DMS114 treated with DMSO at 0.1 percent for 48 hours (cell line): ENCODE data around the gene SEMA3D.
"Not testable (repeated sequence)": the region's sequence is repeated elsewhere in the genome, so short reads cannot be mapped to it uniquely, and the experiment has no call there.

Source experiments
- DNase-seq: peaks from one replicate; lab custom pipeline; 2025; ENCODE audit not compliant: unreplicated experiment; lab: John Stamatoyannopoulos, UW

The SEMA3D gene

GRCh38 chr7:84999450-84999849 is 187.4 kb downstream of the SEMA3D start:
- DNase-seq, result no peak

GRCh38 chr7:84998665-84999064 is 188.2 kb downstream of the SEMA3D start:
- no peak for DNase-seq

GRCh38 chr7:84997626-84998025 is 189.2 kb downstream of the SEMA3D start:
- DNase-seq, result no peak

DNA sequence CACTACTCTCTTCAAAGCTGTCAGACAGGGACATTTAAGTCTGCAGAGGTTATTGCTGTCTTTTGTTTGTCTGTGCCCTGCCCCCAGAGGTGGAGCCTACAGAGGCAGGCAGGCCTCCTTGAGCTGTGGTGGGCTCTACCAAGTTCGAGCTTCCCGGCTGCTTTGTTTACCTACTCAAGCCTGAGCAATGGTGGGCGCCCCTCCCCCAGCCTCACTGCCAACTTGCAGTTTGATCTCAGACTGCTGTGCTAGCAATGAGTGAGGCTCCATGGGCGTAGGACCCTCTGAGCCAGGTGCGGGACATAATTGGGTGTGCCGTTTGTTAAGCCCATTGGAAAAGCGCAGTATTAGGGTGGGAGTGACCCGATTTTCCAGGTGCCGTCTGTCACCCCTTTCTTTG is 193.9 kb downstream of the SEMA3D start:
- not testable (repeated sequence) for DNase-seq

GRCh38 chr7:84985073-84985784 is 201.6 kb downstream of the SEMA3D start:
- DNase-seq, result no peak

- DNase-seq, result no peak
These were observed 204.7 kb downstream of the SEMA3D start for GRCh38 chr7:84982199-84982598.

- no peak for DNase-seq
These were observed 205.5 kb downstream of the SEMA3D start for GRCh38 chr7:84981055-84981976.

GRCh38 chr7:84975586-84976185 is 211.2 kb downstream of the SEMA3D start:
- no peak for DNase-seq

DNA sequence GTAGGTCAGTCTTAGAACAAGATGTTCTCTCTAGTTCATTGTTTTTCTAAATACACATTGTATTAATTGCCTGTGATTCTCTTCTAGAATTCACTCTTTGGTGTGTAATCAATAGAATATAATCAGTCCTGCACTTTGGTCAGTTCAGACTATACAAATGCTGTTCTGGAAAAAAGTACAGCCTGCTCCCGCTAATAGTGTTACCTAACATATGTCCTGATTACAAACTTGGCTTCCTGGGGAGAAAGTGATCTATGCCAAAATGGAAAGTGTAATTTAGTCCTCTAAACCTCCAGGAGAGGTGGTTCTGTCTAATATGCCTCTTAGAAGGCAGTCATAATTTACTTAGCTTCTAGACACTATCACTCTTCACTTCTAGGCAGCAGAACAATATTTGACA is 215.5 kb downstream of the SEMA3D start:
- DNase-seq, result no peak

DNA sequence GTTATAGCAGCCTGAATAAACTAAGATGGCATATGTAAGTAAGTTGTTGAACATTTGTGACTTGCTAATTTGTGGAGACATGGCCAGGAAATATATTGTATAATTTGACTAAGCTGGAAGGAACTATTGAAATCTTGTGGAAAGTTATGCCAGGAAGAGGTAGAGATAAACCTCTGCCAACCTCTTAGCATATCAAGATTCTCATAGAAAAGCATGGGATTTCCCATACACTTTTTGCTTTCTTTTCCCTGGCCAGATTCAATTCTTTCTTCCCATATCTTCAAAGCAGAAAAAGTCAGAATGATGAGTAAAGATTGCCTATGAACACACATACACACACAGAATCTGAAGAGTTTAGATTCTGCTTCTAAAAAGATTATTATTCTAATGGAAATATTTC is 216.2 kb downstream of the SEMA3D start:
- DNase-seq, result no peak

GRCh38 chr7:84953234-84953633 is 233.6 kb downstream of the SEMA3D start:
- no peak for DNase-seq

DNA sequence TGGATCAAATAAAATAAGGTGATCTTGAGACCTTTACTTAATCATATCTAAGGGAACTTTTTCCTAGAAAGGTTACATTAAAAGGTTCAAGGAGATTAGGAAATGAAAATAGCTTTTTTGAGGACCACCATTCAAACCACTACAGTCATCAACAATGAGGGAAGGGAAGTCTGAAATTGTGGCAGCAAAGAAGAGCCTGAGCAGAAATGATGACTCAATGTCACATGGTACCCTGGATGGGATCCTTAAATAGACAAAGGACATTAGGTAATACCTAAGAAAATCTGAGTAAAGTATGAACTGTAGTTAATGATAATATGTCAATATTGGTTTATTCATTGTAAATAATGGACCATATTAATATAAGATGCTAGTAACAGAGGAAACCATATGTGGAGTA is 236.0 kb downstream of the SEMA3D start:
- no peak for DNase-seq

GRCh38 chr7:84949501-84949900 is 237.4 kb downstream of the SEMA3D start:
- no peak for DNase-seq

GRCh38 chr7:84949067-84949466 is 237.8 kb downstream of the SEMA3D start:
- no peak for DNase-seq

DNA sequence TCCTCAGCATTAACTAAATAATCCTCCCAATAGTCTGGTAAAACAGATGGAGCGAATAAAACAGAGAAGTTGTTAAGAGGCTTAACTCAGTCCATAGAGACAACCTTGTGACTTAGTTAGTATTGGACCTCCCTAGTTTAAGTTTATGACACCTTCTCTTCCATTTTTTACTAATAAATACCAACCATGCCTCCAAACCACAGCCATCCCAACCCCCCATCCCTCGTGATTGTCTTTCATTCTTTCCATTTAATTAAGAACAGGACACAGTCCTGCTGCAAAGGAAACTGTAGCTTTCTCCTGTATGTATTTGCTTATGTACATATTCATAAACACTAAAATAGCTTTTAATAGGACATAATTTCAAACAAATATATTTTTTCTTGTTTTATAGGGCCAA is 238.2 kb downstream of the SEMA3D start:
- no peak for DNase-seq

DNA sequence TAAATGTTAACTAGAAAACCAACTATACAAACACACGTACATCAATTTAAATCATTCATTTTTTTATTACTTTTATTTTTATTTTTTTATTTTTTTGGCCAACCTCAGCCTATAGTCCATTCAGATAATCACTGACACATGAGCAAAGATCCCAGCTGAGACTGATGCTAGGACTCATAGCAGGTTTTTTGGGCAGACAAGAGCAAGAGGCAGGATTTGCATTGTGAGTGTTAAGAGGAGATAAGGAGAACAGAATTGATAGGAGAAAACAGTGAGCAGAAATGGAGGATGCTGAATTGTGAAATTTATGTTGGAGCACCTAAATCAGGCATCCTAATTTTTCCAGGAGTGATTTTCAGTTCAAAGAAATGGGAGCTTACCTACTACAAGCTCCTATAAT is 240.3 kb downstream of the SEMA3D start:
- no peak for DNase-seq
